ENCODE measurements around the gene ATP2B2. TPM values are rescaled to one million over a fixed set of nuclear protein-coding genes. Genes with fewer than 3 reads are reported as not detected.
"Not testable (repeated sequence)": the region's sequence is repeated elsewhere in the genome, so short reads cannot be mapped to it uniquely, and the experiment has no call there.

Gene ATP2B2
- total RNA-seq, 1 donor from 2014 or later = not detected

DNA sequence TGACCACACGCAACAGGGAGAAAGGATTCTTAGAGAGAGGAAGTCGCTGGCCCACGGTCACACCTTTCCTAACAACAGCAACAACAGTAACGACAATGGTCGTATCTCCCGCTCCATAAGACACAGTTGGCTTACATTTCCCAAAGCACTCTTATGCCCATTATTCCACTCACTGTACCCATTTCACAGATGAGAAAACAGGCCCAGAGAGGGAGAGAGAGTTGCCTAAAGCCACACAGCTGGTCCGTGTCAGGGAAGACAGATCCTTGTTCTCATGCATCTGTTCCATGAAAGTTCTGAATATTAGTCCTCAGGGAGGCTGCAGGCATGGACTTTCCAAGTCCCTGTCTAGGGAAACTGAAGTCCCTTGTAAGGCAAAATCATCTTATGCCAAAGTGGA, 42.0 kb upstream of the ATP2B2 start:
- Mint-ChIP-seq H3K4me1 (ENCODE audit: low read depth) (peaks cover 30% of the 10 kb centered on the region), H3K4me3 (ENCODE audit: low read depth) (no peak overlapping the region), H3K36me3 (ENCODE audit: low read depth) (peaks cover 5% of the 10 kb centered on the region), H3K27ac (no peak overlapping the region), H3K9me3 (peaks cover 9% of the 10 kb centered on the region), H3K27me3 (ENCODE audit: low read depth) (peaks cover 4% of the 10 kb centered on the region)
- intact Hi-C loops (cut with micrococcal nuclease) = no loop called here
- DNase-seq (ENCODE audit: low spot score) = no peak

DNA sequence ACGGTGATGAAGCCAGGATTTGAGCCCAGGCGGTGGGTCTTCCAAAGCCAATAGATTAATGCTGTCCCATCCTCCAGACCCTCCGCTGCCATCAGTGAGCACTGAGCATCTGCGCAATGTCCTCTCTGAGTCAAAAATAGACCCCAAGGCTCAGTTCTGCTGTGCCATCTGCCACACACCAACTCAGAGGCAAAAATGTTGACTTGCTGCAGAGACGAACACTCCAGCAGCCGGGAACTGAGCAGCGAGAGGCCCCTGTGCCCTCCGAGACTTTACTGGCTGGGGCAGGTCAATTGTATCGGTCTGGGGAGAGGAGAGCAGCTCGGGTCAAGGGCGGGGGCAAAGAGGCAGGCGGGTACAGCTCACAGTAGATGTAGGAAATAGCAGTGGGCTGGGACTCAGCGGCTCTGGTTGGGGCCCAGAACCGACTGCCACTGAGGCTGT, 41.5 kb upstream of the ATP2B2 start:
- no peak for DNase-seq (ENCODE audit: low spot score)
- H3K4me1 Mint-ChIP-seq (ENCODE audit: low read depth) = peaks cover 25% of the 10 kb centered on the region
- peaks cover 5% of the 10 kb centered on the region for H3K36me3 Mint-ChIP-seq (ENCODE audit: low read depth)
- H3K4me3 Mint-ChIP-seq (ENCODE audit: low read depth) = no peak overlapping the region
- intact Hi-C loops (cut with micrococcal nuclease) = no loop called here
- H3K9me3 Mint-ChIP-seq = peaks cover 14% of the 10 kb centered on the region
- H3K27ac Mint-ChIP-seq = no peak overlapping the region
- peaks cover 4% of the 10 kb centered on the region for H3K27me3 Mint-ChIP-seq (ENCODE audit: low read depth)

DNA sequence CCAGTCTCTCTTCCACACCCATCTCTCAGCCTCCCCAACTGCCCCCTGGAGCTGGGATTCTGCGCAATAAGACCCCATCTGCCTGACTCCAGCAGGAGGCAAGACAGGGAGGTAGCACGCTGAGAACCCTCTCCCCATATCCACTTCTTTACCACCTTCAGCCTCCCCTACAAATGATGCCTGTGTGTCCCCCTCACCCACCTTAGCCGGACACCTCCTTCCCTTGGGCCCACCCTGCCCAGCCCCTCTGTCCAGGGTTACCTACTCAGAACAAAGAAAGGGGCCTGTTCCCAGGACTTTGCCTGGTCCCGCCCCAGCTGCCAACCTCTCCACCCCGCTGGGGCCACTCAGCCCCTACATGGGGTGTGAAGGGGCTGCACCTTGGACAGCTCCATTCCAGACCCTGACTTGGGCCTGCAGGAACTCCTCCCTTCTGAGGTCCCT, 40.8 kb upstream of the ATP2B2 start:
- DNase-seq (ENCODE audit: low spot score) = no peak
- Mint-ChIP-seq H3K9me3 (peaks cover 21% of the 10 kb centered on the region), H3K4me3 (ENCODE audit: low read depth) (no peak overlapping the region), H3K4me1 (ENCODE audit: low read depth) (peaks cover 19% of the 10 kb centered on the region), H3K27me3 (ENCODE audit: low read depth) (peaks cover 4% of the 10 kb centered on the region), H3K36me3 (ENCODE audit: low read depth) (peaks cover 5% of the 10 kb centered on the region), H3K27ac (no peak overlapping the region)
- intact Hi-C loops (cut with micrococcal nuclease) = no loop called here

DNA sequence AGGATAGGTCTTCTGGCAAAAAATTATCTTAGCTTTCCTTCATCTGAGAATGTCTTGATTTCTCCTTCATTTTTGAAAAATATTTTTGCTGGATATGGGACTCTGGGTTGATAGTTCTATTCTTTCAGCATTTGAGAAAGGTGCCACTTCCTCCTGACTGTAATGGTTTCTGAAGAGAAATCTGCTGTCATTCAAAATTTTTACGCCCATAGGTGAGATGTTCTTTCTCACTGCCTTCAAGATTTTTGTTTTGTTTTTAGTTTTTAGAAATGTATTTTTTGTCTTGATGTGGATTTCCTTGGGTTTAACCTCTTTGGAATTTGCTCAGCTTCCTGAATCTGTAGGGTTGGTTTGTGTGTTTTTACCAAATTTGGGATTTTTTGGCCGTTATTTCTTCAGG, 37.1 kb upstream of the ATP2B2 start:
- H3K27ac Mint-ChIP-seq = no peak overlapping the region
- H3K4me3 Mint-ChIP-seq (ENCODE audit: low read depth) = no peak overlapping the region
- peaks cover 5% of the 10 kb centered on the region for H3K36me3 Mint-ChIP-seq (ENCODE audit: low read depth)
- H3K4me1 Mint-ChIP-seq (ENCODE audit: low read depth) = no peaks in the 10 kb centered on the region
- peaks cover 16% of the 10 kb centered on the region for H3K27me3 Mint-ChIP-seq (ENCODE audit: low read depth)
- H3K9me3 Mint-ChIP-seq = peaks cover 31% of the 10 kb centered on the region
- intact Hi-C loops (cut with micrococcal nuclease) = no loop called here
- no peak for DNase-seq (ENCODE audit: low spot score)

DNA sequence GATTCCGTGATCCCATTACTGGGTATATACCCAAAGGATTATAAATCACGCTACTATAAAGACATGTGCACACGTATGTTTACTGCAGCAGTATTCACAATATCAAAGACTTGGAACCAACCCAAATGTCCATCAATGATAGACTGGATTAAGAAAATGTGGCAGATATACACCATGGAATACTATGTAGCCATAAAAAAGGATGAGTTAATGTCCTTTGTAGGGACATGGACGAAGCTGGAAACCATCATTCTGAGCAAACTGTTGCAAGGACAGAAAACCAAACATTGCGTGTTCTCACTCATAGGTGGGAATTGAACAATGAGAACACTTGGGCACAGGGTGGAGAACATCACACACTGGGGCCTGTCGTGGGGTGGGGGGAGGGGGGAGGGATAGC, 35.0 kb upstream of the ATP2B2 start:
- H3K27ac Mint-ChIP-seq; H3K36me3 Mint-ChIP-seq (ENCODE audit: low read depth); intact Hi-C loops (cut with micrococcal nuclease); H3K4me3 Mint-ChIP-seq (ENCODE audit: low read depth); H3K4me1 Mint-ChIP-seq (ENCODE audit: low read depth); DNase-seq (ENCODE audit: low spot score): not testable (repeated sequence)
- Mint-ChIP-seq H3K9me3 (peaks cover 31% of the 10 kb centered on the region), H3K27me3 (ENCODE audit: low read depth) (peaks cover 24% of the 10 kb centered on the region)

DNA sequence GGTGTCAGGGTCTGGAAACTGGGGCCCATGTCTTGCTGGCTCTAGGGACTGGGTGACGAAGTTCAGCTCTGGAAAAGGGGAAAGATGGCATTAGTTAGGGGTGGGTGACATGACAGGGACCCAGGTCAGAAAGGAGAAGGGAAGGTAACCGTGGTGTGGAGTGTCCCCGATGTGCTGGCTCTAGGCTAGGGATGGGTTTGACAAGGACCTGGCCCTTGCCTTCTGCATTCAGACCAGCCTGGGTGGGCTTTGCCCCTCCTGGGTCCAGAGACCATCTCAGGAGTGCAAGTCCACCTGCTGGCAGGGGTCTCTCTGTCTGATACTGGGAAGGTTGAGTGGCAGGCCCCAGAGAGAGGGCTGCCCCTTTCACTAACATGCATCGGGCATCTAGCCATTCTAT, 28.7 kb upstream of the ATP2B2 start:
- DNase-seq (ENCODE audit: low spot score) = no peak
- Mint-ChIP-seq H3K36me3 (ENCODE audit: low read depth) (no peaks in the 10 kb centered on the region), H3K4me1 (ENCODE audit: low read depth) (no peaks in the 10 kb centered on the region), H3K4me3 (ENCODE audit: low read depth) (no peak overlapping the region), H3K27ac (no peak overlapping the region), H3K9me3 (peaks cover 3% of the 10 kb centered on the region), H3K27me3 (ENCODE audit: low read depth) (peaks cover 23% of the 10 kb centered on the region)
- intact Hi-C loops (cut with micrococcal nuclease) = no loop called here

DNA sequence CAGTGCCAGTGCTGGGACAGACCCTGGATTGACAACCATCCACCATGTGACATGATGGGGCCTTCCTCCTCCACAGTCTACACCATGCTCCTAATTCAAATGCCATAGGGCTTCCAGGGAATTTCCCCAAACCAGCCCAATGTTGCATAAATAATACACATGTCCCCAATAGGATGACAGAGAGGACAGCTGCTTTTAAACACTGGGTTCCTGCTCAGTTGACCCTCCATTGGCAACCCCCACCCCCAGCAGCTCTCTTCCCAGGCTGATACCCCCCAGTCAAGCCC, 28.3 kb upstream of the ATP2B2 start:
- Mint-ChIP-seq H3K4me3 (ENCODE audit: low read depth) (no peak overlapping the region), H3K4me1 (ENCODE audit: low read depth) (no peaks in the 10 kb centered on the region)
- DNase-seq (ENCODE audit: low spot score) = no peak

DNA sequence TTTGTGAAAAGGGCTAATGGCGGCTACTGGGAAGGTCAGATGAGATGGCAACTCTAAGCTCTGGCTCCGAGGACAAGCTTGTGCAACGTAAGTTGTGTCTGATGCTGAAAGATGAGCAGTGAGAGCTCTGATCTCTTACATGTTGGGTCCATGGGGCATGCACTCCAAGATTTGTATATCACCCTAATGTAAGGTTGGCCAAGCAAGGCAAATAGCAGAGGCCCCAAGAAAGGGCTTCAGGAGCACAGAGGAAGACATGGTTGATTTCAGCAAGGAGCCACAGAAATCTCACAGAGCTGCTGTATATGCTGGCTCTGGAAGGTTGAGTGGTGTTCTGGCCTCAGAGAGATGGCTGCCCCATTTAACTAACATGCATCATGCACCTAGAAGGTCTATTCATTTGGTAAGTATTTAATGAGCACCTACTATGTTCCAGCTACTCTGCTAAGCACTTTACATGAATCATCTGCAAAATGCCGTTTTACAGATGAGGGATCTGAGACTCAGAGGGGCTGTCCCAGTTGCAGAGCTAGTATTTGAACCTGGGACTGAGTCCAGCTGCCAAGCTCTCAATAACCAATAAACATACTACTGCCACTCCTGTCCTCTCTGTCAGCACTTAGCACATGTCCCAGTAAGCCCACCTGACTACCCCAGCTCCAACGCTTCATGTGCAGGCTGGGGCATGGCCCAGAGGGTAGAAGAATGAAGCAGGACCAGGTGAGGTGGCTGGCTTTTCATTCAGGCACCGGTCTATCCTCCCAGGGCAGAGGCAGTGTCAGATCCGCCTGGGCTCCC, 27.8 kb upstream of the ATP2B2 start:
- Mint-ChIP-seq H3K36me3 (ENCODE audit: low read depth) (no peaks in the 10 kb centered on the region), H3K27ac (no peak overlapping the region), H3K4me3 (ENCODE audit: low read depth) (no peak overlapping the region), H3K4me1 (ENCODE audit: low read depth) (no peaks in the 10 kb centered on the region), H3K27me3 (ENCODE audit: low read depth) (peaks cover 18% of the 10 kb centered on the region), H3K9me3 (no peaks in the 10 kb centered on the region)
- intact Hi-C loops (cut with micrococcal nuclease) = no loop called here
- no peak for DNase-seq (ENCODE audit: low spot score)

More for the DNA sequence above, 28.3 kb upstream of the ATP2B2 start:
- Mint-ChIP-seq H3K9me3 (no peaks in the 10 kb centered on the region), H3K27me3 (ENCODE audit: low read depth) (peaks cover 19% of the 10 kb centered on the region), H3K27ac (no peak overlapping the region), H3K36me3 (ENCODE audit: low read depth) (no peaks in the 10 kb centered on the region)
- intact Hi-C loops (cut with micrococcal nuclease) = no loop called here

DNA sequence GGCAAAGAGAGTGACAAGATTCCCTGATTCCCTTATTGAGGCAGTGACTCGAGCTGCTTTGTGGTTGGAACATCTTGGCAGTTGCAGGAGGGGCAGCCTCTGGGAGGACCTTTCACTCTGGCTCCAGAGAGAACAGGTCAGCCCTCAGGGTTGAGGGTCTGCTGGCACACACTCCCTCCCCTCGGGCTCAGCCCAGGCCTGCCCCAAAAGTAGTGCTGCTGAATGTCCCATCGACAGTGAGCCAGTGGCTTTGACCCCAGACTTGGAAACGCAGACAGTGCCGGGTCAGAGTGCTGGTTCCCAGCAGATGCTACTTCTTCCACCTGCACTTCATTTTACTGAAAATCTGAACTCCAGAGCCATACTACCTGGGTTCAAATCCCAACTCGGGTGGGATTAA, 25.6 kb upstream of the ATP2B2 start:
- Mint-ChIP-seq H3K36me3 (ENCODE audit: low read depth) (no peaks in the 10 kb centered on the region), H3K4me1 (ENCODE audit: low read depth) (no peaks in the 10 kb centered on the region), H3K27ac (no peak overlapping the region), H3K9me3 (no peaks in the 10 kb centered on the region), H3K27me3 (ENCODE audit: low read depth) (peaks cover 10% of the 10 kb centered on the region), H3K4me3 (ENCODE audit: low read depth) (no peak overlapping the region)
- intact Hi-C loops (cut with micrococcal nuclease) = no loop called here
- no peak for DNase-seq (ENCODE audit: low spot score)

DNA sequence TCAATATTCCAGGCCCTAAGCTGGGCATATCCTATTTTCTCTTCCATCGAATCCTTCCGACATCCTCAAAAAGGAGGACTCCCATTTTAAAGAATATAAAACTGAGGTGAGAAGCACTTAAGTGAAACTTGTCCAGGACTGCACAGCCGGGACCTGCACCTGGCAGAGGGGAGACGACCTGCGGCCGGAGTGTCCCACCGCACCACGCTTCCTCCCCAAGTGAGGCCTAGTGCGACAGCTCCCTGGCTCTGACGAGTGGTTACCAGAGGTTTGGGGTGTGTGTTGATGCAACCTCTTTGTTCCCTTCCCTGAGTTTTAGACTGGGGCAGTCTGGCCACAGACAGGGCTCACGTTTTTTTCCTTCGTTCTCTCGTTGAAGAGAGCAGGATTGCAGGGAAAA, 24.9 kb upstream of the ATP2B2 start:
- no peaks in the 10 kb centered on the region for H3K9me3 Mint-ChIP-seq
- no peak overlapping the region for H3K4me3 Mint-ChIP-seq (ENCODE audit: low read depth)
- intact Hi-C loops (cut with micrococcal nuclease) = no loop called here
- no peak overlapping the region for H3K27ac Mint-ChIP-seq
- H3K4me1 Mint-ChIP-seq (ENCODE audit: low read depth) = no peaks in the 10 kb centered on the region
- no peak for DNase-seq (ENCODE audit: low spot score)
- no peaks in the 10 kb centered on the region for H3K36me3 Mint-ChIP-seq (ENCODE audit: low read depth)
- peaks cover 10% of the 10 kb centered on the region for H3K27me3 Mint-ChIP-seq (ENCODE audit: low read depth)

DNA sequence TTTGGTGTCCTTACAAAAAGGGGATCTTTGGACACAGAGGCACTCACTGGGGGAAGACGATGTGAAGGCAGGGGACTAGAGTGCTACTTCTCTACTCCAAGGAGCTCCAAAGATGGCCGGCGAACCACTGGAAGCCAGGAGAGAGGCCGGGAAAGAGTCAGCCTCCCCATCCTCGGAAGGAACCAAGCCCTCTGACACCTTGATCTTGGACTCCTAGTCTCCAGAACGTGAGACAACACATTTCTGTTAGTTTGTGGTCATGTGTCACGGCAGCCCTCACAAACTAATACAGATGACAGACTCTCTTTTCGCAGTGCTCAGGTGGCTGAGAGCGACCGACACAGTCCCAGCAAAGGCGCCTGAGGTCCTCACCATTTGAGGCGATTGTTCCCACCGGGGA, 24.4 kb upstream of the ATP2B2 start:
- no peaks in the 10 kb centered on the region for H3K9me3 Mint-ChIP-seq
- no peak overlapping the region for H3K4me3 Mint-ChIP-seq (ENCODE audit: low read depth)
- no peaks in the 10 kb centered on the region for H3K4me1 Mint-ChIP-seq (ENCODE audit: low read depth)
- intact Hi-C loops (cut with micrococcal nuclease) = no loop called here
- no peak for DNase-seq (ENCODE audit: low spot score)
- no peaks in the 10 kb centered on the region for H3K36me3 Mint-ChIP-seq (ENCODE audit: low read depth)
- H3K27ac Mint-ChIP-seq = no peak overlapping the region
- H3K27me3 Mint-ChIP-seq (ENCODE audit: low read depth) = peaks cover 10% of the 10 kb centered on the region

DNA sequence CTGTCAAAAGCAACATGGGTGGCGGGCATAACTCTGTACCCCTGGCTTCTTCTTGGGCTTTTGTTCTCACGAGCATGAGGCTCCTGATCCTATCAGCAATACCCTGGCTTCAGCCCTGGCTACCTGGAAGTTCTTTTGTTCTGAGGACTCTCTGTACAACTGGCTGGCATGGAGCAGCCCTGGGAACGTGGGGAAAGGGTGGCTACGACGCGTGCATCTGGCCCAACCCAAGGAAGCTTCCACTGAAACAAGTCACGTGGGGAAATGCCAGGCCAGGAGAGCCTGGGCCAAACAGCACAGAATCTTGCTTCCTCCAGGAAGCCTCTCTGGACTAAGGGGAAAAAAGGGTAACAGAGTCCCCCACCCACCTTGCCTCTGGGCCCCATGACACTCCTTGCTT, 22.7 kb upstream of the ATP2B2 start:
- Mint-ChIP-seq H3K9me3 (no peaks in the 10 kb centered on the region), H3K36me3 (ENCODE audit: low read depth) (no peaks in the 10 kb centered on the region), H3K4me1 (ENCODE audit: low read depth) (no peaks in the 10 kb centered on the region), H3K27me3 (ENCODE audit: low read depth) (peaks cover 27% of the 10 kb centered on the region), H3K4me3 (ENCODE audit: low read depth) (no peak overlapping the region), H3K27ac (no peak overlapping the region)
- DNase-seq (ENCODE audit: low spot score) = no peak
- intact Hi-C loops (cut with micrococcal nuclease) = no loop called here

DNA sequence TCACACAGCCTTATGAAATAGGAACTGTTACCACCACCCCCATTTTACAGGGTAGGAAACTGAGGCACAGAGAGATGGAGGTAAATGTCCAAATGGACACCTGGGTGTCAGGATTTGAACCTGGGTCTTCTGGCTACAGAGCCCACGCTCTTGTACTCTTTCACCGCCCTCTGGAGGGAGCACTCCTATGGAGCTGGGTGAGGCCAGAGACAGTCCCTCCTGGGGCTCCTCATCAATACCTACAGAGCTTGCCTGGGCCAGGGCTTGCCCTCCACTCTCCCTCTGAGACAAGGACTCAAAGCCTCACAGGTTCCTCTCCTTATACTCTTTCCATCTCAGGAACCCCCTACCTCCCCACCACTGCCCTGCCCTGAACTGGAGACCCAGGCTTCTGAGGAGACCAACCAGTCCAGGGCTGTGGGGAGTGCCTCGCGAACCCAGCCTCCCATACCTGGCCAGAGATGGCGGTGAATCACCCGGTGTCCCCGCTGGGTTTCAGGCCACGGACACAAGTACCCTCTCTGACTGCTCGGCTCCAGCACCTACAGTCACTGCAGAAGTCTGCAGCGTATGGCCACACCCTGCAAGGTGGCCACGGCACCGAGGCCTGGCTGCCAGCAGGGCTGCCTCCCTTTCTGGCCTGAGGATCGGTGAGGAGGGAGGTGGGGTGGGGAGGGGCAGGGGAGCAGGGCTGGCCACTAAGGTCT, 22.1 kb upstream of the ATP2B2 start:
- Mint-ChIP-seq H3K4me1 (ENCODE audit: low read depth) (no peaks in the 10 kb centered on the region), H3K4me3 (ENCODE audit: low read depth) (no peak overlapping the region), H3K36me3 (ENCODE audit: low read depth) (no peaks in the 10 kb centered on the region), H3K9me3 (no peaks in the 10 kb centered on the region), H3K27me3 (ENCODE audit: low read depth) (peaks cover 29% of the 10 kb centered on the region), H3K27ac (no peak overlapping the region)
- intact Hi-C loops (cut with micrococcal nuclease) = no loop called here
- DNase-seq (ENCODE audit: low spot score) = no peak

All from activated T-helper 2 cell treated with anti-CD3 and anti-CD28 coated beads, Interferon-gamma antibody, Interleukin-2, Interleukin-4, amounts not matched to agents 10 μg/mL and 5 μg/mL and 100 μg/mL, durations not matched to agents 14 hours and 24 hours and 36 hours (primary cell).